Duodenal mucosa (tissue), 2 donors: ENCODE measurements around the gene TJP3.
"Not testable (repeated sequence)": the region's sequence is repeated elsewhere in the genome, so short reads cannot be mapped to it uniquely, and the experiment has no call there.

Experiments
- H3K27ac ChIP-seq: one replicate; pipeline ENCODE4 v1.7.0; 2013; ENCODE audit warnings: low read depth, low read length
- H3K27me3 ChIP-seq, 2 donors: one replicate each; pipeline ENCODE4 v1.7.0; 2013; ENCODE audit warnings: low read length in 2 of 2, control low read depth in 1 of 2; ENCODE audit not compliant: insufficient read depth in 2 of 2, control insufficient read depth in 1 of 2
- H3K36me3 ChIP-seq, 2 donors: one replicate each; pipeline ENCODE4 v1.7.0; 2013; ENCODE audit warnings: low read length in 2 of 2, control low read depth in 1 of 2; ENCODE audit not compliant: insufficient read depth in 2 of 2, control insufficient read depth in 1 of 2
- H3K4me1 ChIP-seq, 2 donors: one replicate each; pipeline ENCODE4 v1.7.0; 2013; ENCODE audit warnings: low read length in 2 of 2, control low read depth in 1 of 2; ENCODE audit not compliant: insufficient read depth in 2 of 2, control insufficient read depth in 1 of 2
- H3K4me3 ChIP-seq, 2 donors: one replicate each; pipeline ENCODE4 v1.7.0; 2013; ENCODE audit warnings: low read length in 2 of 2, low read depth in 1 of 2
- H3K9ac ChIP-seq, 2 donors: one replicate each; pipeline ENCODE4 v1.7.0; 2013; ENCODE audit warnings: low read length in 2 of 2, low read depth in 1 of 2
- H3K9me3 ChIP-seq, 2 donors: one replicate each; pipeline ENCODE4 v1.7.0; 2013; ENCODE audit warnings: low read length in 2 of 2, control low read depth in 1 of 2; ENCODE audit not compliant: control insufficient read depth in 1 of 2

Gene TJP3

GRCh38 chr19:3665681-3666544 lies 42.3 kb upstream of the TJP3 start:
- Histone ChIP-seq H3K9me3 (no peaks in the 10 kb centered on the region), H3K27ac (no peak overlapping the region), H3K9ac (no peak overlapping the region), H3K4me3 (no peak overlapping the region), H3K27me3 (no peaks in the 10 kb centered on the region), H3K4me1 (peaks cover 21 to 27% of the 10 kb centered on the region in 2 donors), H3K36me3 (peaks cover 0 to 34% of the 10 kb centered on the region in 2 donors)

DNA sequence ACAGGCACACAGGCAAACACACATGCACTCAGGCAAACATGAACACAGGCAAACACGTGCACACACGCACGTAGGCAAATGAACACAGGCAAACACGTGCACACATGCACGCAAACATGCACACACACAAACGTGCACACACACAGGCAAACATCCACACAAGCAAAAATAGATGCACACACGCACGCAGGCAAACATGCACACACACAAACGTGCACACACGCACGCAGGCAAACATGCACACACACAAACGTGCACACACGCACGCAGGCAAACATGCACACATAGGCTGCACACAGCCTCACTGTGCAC lies 41.7 kb upstream of the TJP3 start:
- H3K9ac ChIP-seq, H3K4me3 ChIP-seq, H3K27ac ChIP-seq, H3K27me3 ChIP-seq, H3K9me3 ChIP-seq: not testable (repeated sequence)
- Histone ChIP-seq H3K36me3 (peaks cover 0 to 32% of the 10 kb centered on the region in 2 donors), H3K4me1 (peaks cover 26 to 31% of the 10 kb centered on the region in 2 donors)

DNA sequence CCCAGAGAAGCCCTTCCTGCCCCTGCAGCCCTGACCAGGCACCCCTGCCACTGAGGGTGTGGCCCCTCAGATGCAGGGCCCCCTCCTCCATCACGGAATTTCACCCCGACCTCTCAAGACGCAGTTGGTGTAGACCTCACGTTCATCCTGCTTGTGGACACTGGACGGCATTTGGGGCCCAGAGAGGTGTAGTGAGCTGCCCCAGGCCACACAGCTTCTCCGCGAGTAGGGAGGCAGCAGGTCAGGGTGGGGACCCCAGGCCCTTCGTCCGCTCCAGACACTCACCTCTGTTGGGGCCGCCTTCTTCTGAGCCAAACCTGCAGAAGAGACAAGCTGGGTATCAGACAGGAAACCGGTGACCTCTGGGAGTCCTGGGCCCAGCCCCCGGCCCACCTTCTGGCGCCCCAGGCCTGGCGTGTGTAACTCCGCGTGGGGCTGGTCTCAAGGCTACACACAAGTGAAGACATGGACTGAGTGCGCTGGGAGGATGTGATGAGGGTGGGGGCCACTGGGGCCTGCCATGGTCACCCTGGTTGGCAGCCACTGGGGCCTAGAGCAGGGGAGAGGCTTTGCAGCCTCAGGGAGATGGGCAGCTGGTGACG lies 41.0 kb upstream of the TJP3 start:
- H3K4me1 ChIP-seq, result peaks cover 30 to 36% of the 10 kb centered on the region in 2 donors
- no peak overlapping the region for H3K27ac ChIP-seq
- H3K9ac ChIP-seq, result no peak overlapping the region

GRCh38 chr19:3667766-3668165 lies 40.4 kb upstream of the TJP3 start:
- Histone ChIP-seq H3K27me3 (no peaks in the 10 kb centered on the region), H3K36me3 (peaks cover 0 to 28% of the 10 kb centered on the region in 2 donors), H3K9ac (no peak overlapping the region), H3K4me1 (peaks cover 34 to 36% of the 10 kb centered on the region in 2 donors), H3K9me3 (no peaks in the 10 kb centered on the region), H3K27ac (no peak overlapping the region), H3K4me3 (no peak overlapping the region)

More for the DNA sequence above, 41.0 kb upstream of the TJP3 start:
- H3K9me3 ChIP-seq, result no peaks in the 10 kb centered on the region
- no peak overlapping the region for H3K4me3 ChIP-seq
- no peaks in the 10 kb centered on the region for H3K27me3 ChIP-seq
- peaks cover 0 to 28% of the 10 kb centered on the region in 2 donors for H3K36me3 ChIP-seq

- H3K36me3 ChIP-seq, result peaks cover 0 to 26% of the 10 kb centered on the region in 2 donors
- H3K4me1 ChIP-seq, result peaks cover 34 to 36% of the 10 kb centered on the region in 2 donors
- no peaks in the 10 kb centered on the region for H3K9me3 ChIP-seq
- H3K27ac ChIP-seq, result no peak overlapping the region
- H3K9ac ChIP-seq, result no peak overlapping the region
- H3K27me3 ChIP-seq, result no peaks in the 10 kb centered on the region
- no peak overlapping the region for H3K4me3 ChIP-seq
Observed at GRCh38 chr19:3668331-3669081, 39.7 kb upstream of the TJP3 start.

GRCh38 chr19:3669082-3669946 lies 38.9 kb upstream of the TJP3 start:
- Histone ChIP-seq H3K27ac (peak overlapping the region; percentile 85), H3K9ac (peak overlapping the region in 1 of 2 donors; percentile 43), H3K4me1 (peaks cover 34 to 36% of the 10 kb centered on the region in 2 donors), H3K36me3 (peaks cover 0 to 17% of the 10 kb centered on the region in 2 donors), H3K9me3 (no peaks in the 10 kb centered on the region), H3K27me3 (no peaks in the 10 kb centered on the region), H3K4me3 (no peak overlapping the region)

DNA sequence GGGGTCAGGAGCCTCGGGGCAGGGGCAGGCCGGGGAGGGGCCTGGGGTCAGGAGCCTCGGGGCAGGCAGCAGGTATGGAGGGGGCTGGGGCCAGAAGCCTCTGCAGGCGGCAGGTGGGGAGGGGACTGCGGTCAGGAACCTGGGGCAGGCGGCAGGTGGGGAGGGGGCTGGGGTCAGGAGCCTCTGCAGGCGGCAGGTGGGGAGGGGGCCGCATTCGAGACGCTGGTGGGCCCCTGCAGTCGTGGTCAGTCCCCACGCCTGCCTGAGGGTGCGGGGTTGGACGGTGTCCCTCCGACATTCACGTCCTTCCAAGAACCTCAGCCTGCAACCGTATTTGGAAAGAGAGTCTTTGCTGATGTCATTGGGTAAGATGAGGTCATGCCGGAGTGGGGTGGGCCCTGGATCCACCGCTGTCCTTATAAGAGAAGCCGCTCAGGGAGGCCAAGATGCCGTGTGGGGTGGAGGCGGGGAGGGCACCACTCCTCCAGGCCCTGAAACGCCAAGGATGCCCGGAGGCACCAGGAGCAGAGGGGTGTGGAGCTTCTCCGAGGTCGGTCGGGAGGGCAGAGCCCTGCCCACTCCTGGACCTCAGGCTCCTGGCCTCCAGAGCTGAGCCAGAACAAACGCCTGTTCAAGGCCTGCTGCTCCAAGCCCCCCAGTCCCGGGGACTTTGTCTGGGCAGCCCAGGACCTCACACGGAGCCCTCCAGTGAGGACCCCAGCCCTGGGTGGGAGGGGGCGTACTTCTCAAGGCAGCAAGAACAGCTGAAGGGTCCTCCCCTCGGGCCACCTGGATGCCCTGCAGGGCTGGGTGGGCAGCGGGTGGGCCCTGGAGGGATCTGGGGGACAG lies 38.0 kb upstream of the TJP3 start:
- no peaks in the 10 kb centered on the region for H3K9me3 ChIP-seq
- no peaks in the 10 kb centered on the region for H3K27me3 ChIP-seq
- H3K4me3 ChIP-seq, result peak overlapping the region; percentile 16 to 22
- peaks cover 0 to 10% of the 10 kb centered on the region in 2 donors for H3K36me3 ChIP-seq
- peak overlapping the region; percentile 47 to 63 for H3K9ac ChIP-seq
- H3K27ac ChIP-seq, result peak overlapping the region; percentile 85
- H3K4me1 ChIP-seq, result peaks cover 34 to 36% of the 10 kb centered on the region in 2 donors

GRCh38 chr19:3670796-3671679 lies 37.1 kb upstream of the TJP3 start:
- H3K27ac ChIP-seq, result peak overlapping the region; percentile 85
- H3K9me3 ChIP-seq, result no peaks in the 10 kb centered on the region
- peak overlapping the region; percentile 15 to 16 for H3K4me3 ChIP-seq
- H3K27me3 ChIP-seq, result no peaks in the 10 kb centered on the region
- H3K9ac ChIP-seq, result peak overlapping the region; percentile 47 to 63
- peaks cover 0 to 10% of the 10 kb centered on the region in 2 donors for H3K36me3 ChIP-seq
- peaks cover 31% of the 10 kb centered on the region in 2 donors for H3K4me1 ChIP-seq
